GM12892 (cell line): Measurements from ENCODE around the gene GLOD4.

Experiments
- POLR2A ChIP-seq: IDR thresholded peaks from 2 replicates; pipeline ENCODE4 v1.6.1; 2011; ENCODE audit warnings: low read depth, low read length, control low read depth
- POLR2AphosphoS5 ChIP-seq: IDR thresholded peaks from 2 replicates; pipeline ENCODE4 v1.6.1; 2011; ENCODE audit warnings: low read depth, low read length, control low read depth
- TAF1 ChIP-seq: IDR thresholded peaks from 2 replicates; pipeline ENCODE4 v1.6.1; 2011; ENCODE audit warnings: low read depth, mild to moderate bottlenecking, control low read depth, low read length, borderline replicate concordance

GRCh38 chr17:745406-745805, 36.7 kb downstream of the GLOD4 start:
- no peak for TF ChIP-seq POLR2AphosphoS5
- TF ChIP-seq POLR2A, result no peak
- TF ChIP-seq TAF1, result no peak
